Colonic mucosa (tissue), 4 donors: ENCODE data around the gene PSD. TPM values are rescaled to one million over a fixed set of nuclear protein-coding genes. Genes with fewer than 3 reads are reported as not detected.

Experiments used
- DNase-seq: peaks from one replicate; pipeline ENCODE4 v3.0.0-alpha.2; 2020
- H3K27ac ChIP-seq: fragments of 200-600 bp; one replicate; pipeline ENCODE4 v1.8.0; 2021
- H3K27me3 ChIP-seq: fragments of 200-600 bp; one replicate; pipeline ENCODE4 v1.8.0; 2021
- H3K36me3 ChIP-seq: fragments of 200-600 bp; one replicate; pipeline ENCODE4 v1.8.0; 2021
- H3K4me1 ChIP-seq: fragments of 200-600 bp; one replicate; pipeline ENCODE4 v1.8.0; 2021; ENCODE audit warnings: mild to moderate bottlenecking
- H3K4me3 ChIP-seq: fragments of 200-600 bp; one replicate; pipeline ENCODE4 v1.8.0; 2021
- H3K9ac ChIP-seq, 2 donors: one replicate each; pipeline ENCODE4 v1.7.0; 2013; ENCODE audit warnings: control low read depth in 2 of 2, low read depth in 2 of 2, low read length in 2 of 2
- H3K9me3 ChIP-seq: fragments of 200-600 bp; one replicate; pipeline ENCODE4 v1.8.0; 2021
- CTCF ChIP-seq: fragments of 200-600 bp; IDR thresholded peaks from one replicate; pipeline ENCODE4 v1.8.0; 2022; ENCODE audit warnings: antibody characterized with exemption, mild to moderate bottlenecking
- intact Hi-C: fragments of 100-400 bp; cut with DNase I; formaldehyde crosslinking; loops from one replicate; pipeline ENCODE4 v1.14.1; 2022
- total RNA-seq, 2 donors: library from RNA; stranded (reverse); fragmentation: NEBNext Ultra II Directional in 1 of 2; extraction: Animal tissue kit (Norgen Biotek cat#: 25700) in 1 of 2; gene quantifications; one replicate each; pipeline ENCODE4 v1.2.1, GENCODE V29; 2021
- donor health status: healthy.
- donor health status: DM: no; HTN: no; CAD: no.
- donor health status: DM: no; HTN: no; CAD: no.

PSD gene
- total RNA-seq, 2 donors from 2014 or later: 4.2 to 22.5 TPM

GRCh38 chr10:102384606-102385429 is 33.8 kb downstream of the PSD start:
- no peak for TF ChIP-seq CTCF
- Histone ChIP-seq H3K27me3 (no peaks in the 10 kb centered on the region), H3K9ac (no peak overlapping the region), H3K4me1 (no peaks in the 10 kb centered on the region), H3K9me3 (no peaks in the 10 kb centered on the region), H3K27ac (no peak overlapping the region), H3K4me3 (no peak overlapping the region), H3K36me3 (peaks cover 6% of the 10 kb centered on the region)
- intact Hi-C loops: no loop called here
- no peak for DNase-seq

- H3K9me3 ChIP-seq: no peaks in the 10 kb centered on the region
- H3K4me1 ChIP-seq: no peaks in the 10 kb centered on the region
- DNase-seq: no peak
- no peak overlapping the region for H3K9ac ChIP-seq
- no peak overlapping the region for H3K27ac ChIP-seq
- H3K36me3 ChIP-seq: peaks cover 14% of the 10 kb centered on the region
- no peak overlapping the region for H3K4me3 ChIP-seq
- no peaks in the 10 kb centered on the region for H3K27me3 ChIP-seq
- no peak for TF ChIP-seq CTCF
- intact Hi-C loops: no loop called here
Measured at GRCh38 chr10:102384053-102384452, 34.5 kb downstream of the PSD start.

- H3K27ac ChIP-seq: no peak overlapping the region
- no peak overlapping the region for H3K9ac ChIP-seq
- no peaks in the 10 kb centered on the region for H3K4me1 ChIP-seq
- TF ChIP-seq CTCF: no peak
- DNase-seq: no peak
- intact Hi-C loops: no loop called here
- H3K36me3 ChIP-seq: peaks cover 19% of the 10 kb centered on the region
- no peak overlapping the region for H3K4me3 ChIP-seq
- H3K9me3 ChIP-seq: no peaks in the 10 kb centered on the region
- no peaks in the 10 kb centered on the region for H3K27me3 ChIP-seq
Measured at GRCh38 chr10:102382871-102383270, 35.7 kb downstream of the PSD start.

GRCh38 chr10:102381983-102382382 is 36.6 kb downstream of the PSD start:
- H3K4me3 ChIP-seq: no peak overlapping the region
- H3K9me3 ChIP-seq: no peaks in the 10 kb centered on the region
- no peak overlapping the region for H3K27ac ChIP-seq
- H3K27me3 ChIP-seq: no peaks in the 10 kb centered on the region
- H3K36me3 ChIP-seq: peaks cover 19% of the 10 kb centered on the region
- H3K9ac ChIP-seq: no peak overlapping the region
- H3K4me1 ChIP-seq: no peaks in the 10 kb centered on the region
- TF ChIP-seq CTCF: no peak
- no peak for DNase-seq
- intact Hi-C loops: no loop called here

- Histone ChIP-seq H3K27me3 (no peaks in the 10 kb centered on the region), H3K9me3 (no peaks in the 10 kb centered on the region), H3K9ac (no peak overlapping the region), H3K4me3 (no peak overlapping the region), H3K36me3 (peaks cover 32% of the 10 kb centered on the region), H3K4me1 (no peaks in the 10 kb centered on the region), H3K27ac (no peak overlapping the region)
- TF ChIP-seq CTCF: no peak
- DNase-seq: no peak
- intact Hi-C loops: no loop called here
Measured at GRCh38 chr10:102379383-102379782, 39.2 kb downstream of the PSD start.
